Nephron (organoid): ENCODE data around the gene SNAPC2.

Experiments
- H3K27ac Mint-ChIP-seq, 3 experiments: 2 replicates each; pipeline ENCODE4 v1.8.0; 2020; ENCODE audit warnings: mixed read lengths in 3 of 3, mild to moderate bottlenecking in 2 of 3, moderate library complexity in 1 of 3
- H3K27me3 Mint-ChIP-seq: 2 replicates; pipeline ENCODE4 v1.8.0; 2021; ENCODE audit warnings: low read depth, mild to moderate bottlenecking, moderate library complexity, mixed read lengths
- H3K36me3 Mint-ChIP-seq: 2 replicates; pipeline ENCODE4 v1.8.0; 2020; ENCODE audit warnings: low read depth, mixed read lengths
- H3K4me1 Mint-ChIP-seq: 2 replicates; pipeline ENCODE4 v1.8.0; 2020; ENCODE audit warnings: mixed read lengths
- H3K4me3 Mint-ChIP-seq, 3 experiments: 2 replicates each; pipeline ENCODE4 v1.8.0; 2020; ENCODE audit warnings: mild to moderate bottlenecking in 3 of 3, mixed read lengths in 3 of 3, moderate library complexity in 2 of 3
- H3K9me3 Mint-ChIP-seq: 2 replicates; pipeline ENCODE4 v1.8.0; 2020; ENCODE audit warnings: mixed read lengths
- CTCF ChIP-seq, 3 experiments: fragments of 200-600 bp; sonication (generic); IDR thresholded peaks; one replicate each; pipeline ENCODE4 v1.5.0; 2021; ENCODE audit warnings: antibody characterized with exemption in 3 of 3; ENCODE audit not compliant: unreplicated experiment in 3 of 3

The SNAPC2 gene

GRCh38 chr19:7873304-7874075 is 46.6 kb upstream of the SNAPC2 start:
- peak overlapping the region; percentile 87 to 89 (median 87) for H3K4me3 Mint-ChIP-seq
- peaks cover 17% of the 10 kb centered on the region for H3K4me1 Mint-ChIP-seq
- H3K27me3 Mint-ChIP-seq = peaks cover 48% of the 10 kb centered on the region
- H3K9me3 Mint-ChIP-seq = no peaks in the 10 kb centered on the region
- H3K27ac Mint-ChIP-seq = peak overlapping the region in 1 of 3 experiments; percentile 60
- no peak for TF ChIP-seq CTCF (IDR thresholded peaks at IDR 0.05; ENCODE audit: unreplicated experiment in 3 of 3)
- H3K36me3 Mint-ChIP-seq = no peaks in the 10 kb centered on the region

GRCh38 chr19:7874076-7874896 is 45.9 kb upstream of the SNAPC2 start, which contains the start of gene PRR36:
TSS of gene PRR36 (minus strand) at chr19:7874390. CDS start at chr19:7873689, 701 bp downstream.
- Mint-ChIP-seq H3K4me1 (peaks cover 17% of the 10 kb centered on the region), H3K27ac (peak within 1 kb of the TSS in 1 of 3 experiments; percentile 60), H3K27me3 (peaks cover 48% of the 10 kb centered on the region), H3K9me3 (no peaks in the 10 kb centered on the region), H3K36me3 (no peaks in the 10 kb centered on the region), H3K4me3 (peak within 1 kb of the TSS; percentile 87 to 89 (median 87))
- no peak for TF ChIP-seq CTCF (IDR thresholded peaks at IDR 0.05; ENCODE audit: unreplicated experiment in 3 of 3)

- Mint-ChIP-seq H3K9me3 (no peaks in the 10 kb centered on the region), H3K4me3 (peak overlapping the region; percentile 78 to 83 (median 83)), H3K27ac (peak overlapping the region in 1 of 3 experiments; percentile 37), H3K36me3 (no peaks in the 10 kb centered on the region), H3K4me1 (peaks cover 17% of the 10 kb centered on the region), H3K27me3 (peaks cover 47% of the 10 kb centered on the region)
- TF ChIP-seq CTCF (IDR thresholded peaks at IDR 0.05; ENCODE audit: unreplicated experiment in 3 of 3) = no peak
These were observed 45.3 kb upstream of the SNAPC2 start for GRCh38 chr19:7874897-7875273.

- peak overlapping the region in 1 of 3 experiments; percentile 10 for H3K4me3 Mint-ChIP-seq
- peaks cover 37% of the 10 kb centered on the region for H3K27me3 Mint-ChIP-seq
- TF ChIP-seq CTCF (IDR thresholded peaks at IDR 0.05; ENCODE audit: unreplicated experiment in 3 of 3) = no peak
- peaks cover 5% of the 10 kb centered on the region for H3K4me1 Mint-ChIP-seq
- no peaks in the 10 kb centered on the region for H3K9me3 Mint-ChIP-seq
- no peaks in the 10 kb centered on the region for H3K36me3 Mint-ChIP-seq
- no peak overlapping the region for H3K27ac Mint-ChIP-seq
These were observed 42.8 kb upstream of the SNAPC2 start for GRCh38 chr19:7877249-7877836.

- Mint-ChIP-seq H3K4me1 (peaks cover 5% of the 10 kb centered on the region), H3K36me3 (no peaks in the 10 kb centered on the region), H3K27ac (no peak overlapping the region), H3K9me3 (no peaks in the 10 kb centered on the region), H3K4me3 (no peak overlapping the region), H3K27me3 (peaks cover 26% of the 10 kb centered on the region)
- TF ChIP-seq CTCF (IDR thresholded peaks at IDR 0.05; ENCODE audit: unreplicated experiment in 3 of 3) = no peak
These were observed 40.9 kb upstream of the SNAPC2 start for GRCh38 chr19:7879111-7879807.
